DOHH2 (cell line): ENCODE measurements around the gene PAMR1.

Source experiments
- EZH2phosphoT487 ChIP-seq: fragments of 200-600 bp; sonication (generic); IDR thresholded peaks from 2 replicates; pipeline ENCODE4 v1.6.1; 2017; ENCODE audit warnings: borderline replicate concordance, mild to moderate bottlenecking, antibody characterized with exemption, low read length, moderate library complexity, mixed read lengths
- TF ChIP-seq, protein P1 (sequence below): fragments of 200-600 bp; sonication (generic); IDR thresholded peaks from one replicate; pipeline ENCODE4 v1.5.1; 2014; ENCODE audit warnings: antibody characterized with exemption, mild to moderate bottlenecking, low read depth, low read length; ENCODE audit not compliant: poor library complexity, severe bottlenecking

GRCh38 chr11:35564245-35564595 lies 38.8 kb upstream of the PAMR1 start:
- TF ChIP-seq, protein P1, sequence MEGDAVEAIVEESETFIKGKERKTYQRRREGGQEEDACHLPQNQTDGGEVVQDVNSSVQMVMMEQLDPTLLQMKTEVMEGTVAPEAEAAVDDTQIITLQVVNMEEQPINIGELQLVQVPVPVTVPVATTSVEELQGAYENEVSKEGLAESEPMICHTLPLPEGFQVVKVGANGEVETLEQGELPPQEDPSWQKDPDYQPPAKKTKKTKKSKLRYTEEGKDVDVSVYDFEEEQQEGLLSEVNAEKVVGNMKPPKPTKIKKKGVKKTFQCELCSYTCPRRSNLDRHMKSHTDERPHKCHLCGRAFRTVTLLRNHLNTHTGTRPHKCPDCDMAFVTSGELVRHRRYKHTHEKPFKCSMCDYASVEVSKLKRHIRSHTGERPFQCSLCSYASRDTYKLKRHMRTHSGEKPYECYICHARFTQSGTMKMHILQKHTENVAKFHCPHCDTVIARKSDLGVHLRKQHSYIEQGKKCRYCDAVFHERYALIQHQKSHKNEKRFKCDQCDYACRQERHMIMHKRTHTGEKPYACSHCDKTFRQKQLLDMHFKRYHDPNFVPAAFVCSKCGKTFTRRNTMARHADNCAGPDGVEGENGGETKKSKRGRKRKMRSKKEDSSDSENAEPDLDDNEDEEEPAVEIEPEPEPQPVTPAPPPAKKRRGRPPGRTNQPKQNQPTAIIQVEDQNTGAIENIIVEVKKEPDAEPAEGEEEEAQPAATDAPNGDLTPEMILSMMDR, result no peak
- TF ChIP-seq EZH2phosphoT487, result no peak
